Ishikawa (cell line): ENCODE results near the gene COP1.

Experiments
- CEBPB ChIP-seq: IDR thresholded peaks from 2 replicates; pipeline ENCODE4 v1.6.1; 2012
- EGR1 ChIP-seq: IDR thresholded peaks from 2 replicates; pipeline ENCODE4 v1.6.1; 2012
- EP300 ChIP-seq: IDR thresholded peaks from 2 replicates; pipeline ENCODE4 v1.6.1; 2012; ENCODE audit warnings: borderline replicate concordance
- NFIC ChIP-seq: IDR thresholded peaks from 2 replicates; pipeline ENCODE4 v1.6.1; 2012
- TAF1 ChIP-seq: IDR thresholded peaks from 2 replicates; pipeline ENCODE4 v1.6.1; 2012; ENCODE audit warnings: low read depth, mild to moderate bottlenecking
- YY1 ChIP-seq: IDR thresholded peaks from 2 replicates; pipeline ENCODE4 v1.6.1; 2012; ENCODE audit warnings: low read depth

- TF ChIP-seq YY1 (no peak), CEBPB (no peak), TAF1 (no peak), EP300 (no peak), EGR1 (no peak), NFIC (no peak)
Measured at GRCh38 chr1:176136891-176137290, 70.2 kb downstream of the COP1 start.
